ENCODE data around the gene CGNL1.

- TF ChIP-seq CTCF (IDR thresholded peaks at IDR 0.05; ENCODE audit: low read length) (no peak), EZH2 (optimal IDR thresholded peaks at IDR 0.05; ENCODE audit: low read depth, low read length) (no peak), EZH2phosphoT487 (IDR thresholded peaks at IDR 0.05; ENCODE audit: low read length) (no peak)
Observed at GRCh38 chr15:57582090-57582489, 205.8 kb downstream of the CGNL1 start.
